Fibroblast of skin of back (primary cell): ENCODE measurements around the gene SBF2.
A peak's percentile ranks its signal among the peaks of the same experiment; 100 is the strongest.
"Not testable (repeated sequence)": the region's sequence is repeated elsewhere in the genome, so short reads cannot be mapped to it uniquely, and the experiment has no call there.

ENCODE experiments used
- DNase-seq: peaks from one replicate; pipeline ENCODE4 v3.0.0-alpha.2; 2013

Gene SBF2

GRCh38 chr11:9945680-9946079, 348.3 kb downstream of the SBF2 start:
- DNase-seq, result peak; percentile 57

- DNase-seq, result peak; percentile 69
Observed at GRCh38 chr11:9943386-9944110, 350.5 kb downstream of the SBF2 start.

GRCh38 chr11:9941991-9942390, 352.0 kb downstream of the SBF2 start:
- DNase-seq, result no peak

- DNase-seq, result not testable (repeated sequence)
Observed at GRCh38 chr11:9939150-9939549, 354.9 kb downstream of the SBF2 start.

- no peak for DNase-seq
Observed at GRCh38 chr11:9936754-9937153, 357.3 kb downstream of the SBF2 start.

GRCh38 chr11:9932843-9933242, 361.2 kb downstream of the SBF2 start:
- not testable (repeated sequence) for DNase-seq

GRCh38 chr11:9930562-9931331, 363.3 kb downstream of the SBF2 start:
- not testable (repeated sequence) for DNase-seq

GRCh38 chr11:9927670-9928069, 366.3 kb downstream of the SBF2 start:
- no peak for DNase-seq

GRCh38 chr11:9923280-9923679, 370.7 kb downstream of the SBF2 start:
- DNase-seq, result no peak

- DNase-seq, result peak; percentile 34
Observed at GRCh38 chr11:9922806-9923205, 371.2 kb downstream of the SBF2 start.

GRCh38 chr11:9916480-9916879, 377.5 kb downstream of the SBF2 start:
- DNase-seq, result no peak

- DNase-seq, result no peak
Observed at GRCh38 chr11:9914064-9914463, 380.0 kb downstream of the SBF2 start.

GRCh38 chr11:9905960-9906791, 387.8 kb downstream of the SBF2 start:
- DNase-seq, result peak; percentile 100

GRCh38 chr11:9905501-9905951, 388.5 kb downstream of the SBF2 start:
- peak; percentile 69 for DNase-seq

GRCh38 chr11:9903579-9903978, 390.4 kb downstream of the SBF2 start:
- DNase-seq, result no peak

- DNase-seq, result peak; percentile 27
Observed at GRCh38 chr11:9901943-9902342, 392.1 kb downstream of the SBF2 start.

- DNase-seq, result peak; percentile 87
Observed at GRCh38 chr11:9900253-9900652, 393.8 kb downstream of the SBF2 start.

- no peak for DNase-seq
Observed at GRCh38 chr11:9899676-9900075, 394.3 kb downstream of the SBF2 start.

GRCh38 chr11:9896902-9897301, 397.1 kb downstream of the SBF2 start:
- no peak for DNase-seq

GRCh38 chr11:9895006-9895405, 399.0 kb downstream of the SBF2 start:
- DNase-seq, result peak; percentile 50

GRCh38 chr11:9893474-9893873, 400.5 kb downstream of the SBF2 start:
- DNase-seq, result no peak

GRCh38 chr11:9888938-9889337, 405.1 kb downstream of the SBF2 start:
- no peak for DNase-seq

- no peak for DNase-seq
Observed at GRCh38 chr11:9887472-9887871, 406.5 kb downstream of the SBF2 start.
